ENCODE results near the gene LRRC9.

The LRRC9 gene

DNA sequence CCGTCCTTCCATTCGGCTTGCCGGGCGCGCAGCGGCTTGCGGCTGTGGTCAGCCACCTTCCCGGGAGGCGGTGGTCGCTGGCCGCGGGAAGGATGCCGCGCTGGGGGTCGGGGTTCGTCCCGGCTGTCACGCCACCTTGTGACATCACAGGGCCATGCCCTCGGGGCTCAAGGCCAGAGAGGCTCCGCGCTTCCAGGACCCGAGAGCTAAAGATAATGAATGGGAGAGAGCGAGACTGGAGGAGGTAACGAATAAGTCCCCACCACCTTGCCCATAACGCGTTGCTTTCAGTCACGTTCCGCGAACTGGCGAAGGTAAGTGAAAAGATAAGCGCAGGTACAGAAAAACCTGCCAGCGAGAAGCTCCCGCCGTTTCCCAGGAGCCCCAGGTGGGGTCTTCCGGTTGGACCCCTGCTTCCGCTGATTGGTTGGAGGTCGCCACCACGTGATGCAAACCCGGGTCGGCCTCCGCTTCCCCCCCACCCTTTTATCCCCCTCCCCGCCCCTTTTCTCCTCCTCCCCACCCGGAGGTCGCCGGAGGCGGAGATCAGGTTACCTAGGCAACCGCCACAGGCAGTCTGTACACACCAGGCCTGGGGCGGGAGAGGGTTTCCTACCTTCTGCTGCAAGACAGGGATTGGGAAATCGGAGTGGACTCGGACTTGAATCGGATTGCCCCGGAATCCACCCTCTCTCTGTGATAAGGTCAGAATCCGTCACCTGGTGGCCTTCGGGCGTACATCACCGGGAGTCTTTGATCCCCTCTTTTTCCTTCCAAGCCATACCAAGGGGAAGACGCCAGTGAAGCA lies at the start of gene LRRC9:
Gene LRRC9, plus strand, starts transcription at position 575 of the 808 bp plus-strand sequence.
- no peak for DNase-seq

DNA sequence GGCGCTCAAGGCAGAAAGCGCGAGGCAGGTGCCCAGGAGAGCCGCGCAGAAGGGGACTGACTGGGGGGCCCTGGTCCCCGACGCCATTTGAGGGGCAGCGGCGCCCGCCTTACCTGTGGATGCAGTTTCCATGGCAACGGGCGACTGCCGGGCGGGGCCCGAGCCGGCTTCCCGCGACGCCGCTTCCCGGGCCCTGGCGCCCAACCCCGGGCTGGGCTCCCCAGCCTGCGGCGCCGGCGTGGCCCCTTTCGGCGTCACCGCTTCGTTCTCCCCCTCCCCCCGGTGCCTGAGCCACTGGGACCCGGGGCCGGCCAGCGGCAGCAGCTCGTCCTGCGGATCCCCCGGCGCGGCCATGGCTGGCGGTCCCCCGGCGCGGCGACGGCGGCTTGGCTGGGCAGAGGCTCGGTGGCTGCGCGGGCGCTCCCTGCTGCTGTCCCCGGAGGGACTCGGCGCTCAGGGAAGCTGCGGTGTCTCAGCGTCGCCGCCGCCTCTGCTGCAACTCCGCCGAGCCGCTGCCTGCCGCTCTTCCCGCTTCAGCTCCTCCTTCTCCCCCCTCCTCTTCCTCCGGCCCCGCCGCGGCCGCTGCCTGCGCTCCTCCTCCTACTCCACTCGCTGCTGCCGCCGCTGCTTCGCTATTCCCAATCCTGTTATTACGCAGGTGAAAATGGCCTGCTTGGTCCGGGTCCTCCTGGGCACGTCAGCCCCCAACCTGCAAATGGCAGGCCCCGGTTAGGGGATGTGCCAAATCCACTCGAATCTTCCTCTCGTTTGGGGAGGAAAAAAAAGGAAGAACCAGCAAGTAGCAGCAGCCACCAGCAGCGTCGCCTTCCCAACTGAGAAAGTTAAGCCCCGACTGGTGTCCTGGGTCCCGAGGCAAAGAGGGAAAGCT lies 49.4 kb upstream of the LRRC9 start, which contains the start of gene RTN1:
Gene RTN1, minus strand, starts transcription at position 500 of the 889 bp plus-strand sequence. Its CDS starts 146 bp downstream, at position 354.
- TF ChIP-seq EZH2phosphoT487 (IDR thresholded peaks at IDR 0.05; ENCODE audit: low read length), result no peak
- no peak for TF ChIP-seq EZH2 (optimal IDR thresholded peaks at IDR 0.05; ENCODE audit: low read depth, low read length)
- TF ChIP-seq, protein P1, sequence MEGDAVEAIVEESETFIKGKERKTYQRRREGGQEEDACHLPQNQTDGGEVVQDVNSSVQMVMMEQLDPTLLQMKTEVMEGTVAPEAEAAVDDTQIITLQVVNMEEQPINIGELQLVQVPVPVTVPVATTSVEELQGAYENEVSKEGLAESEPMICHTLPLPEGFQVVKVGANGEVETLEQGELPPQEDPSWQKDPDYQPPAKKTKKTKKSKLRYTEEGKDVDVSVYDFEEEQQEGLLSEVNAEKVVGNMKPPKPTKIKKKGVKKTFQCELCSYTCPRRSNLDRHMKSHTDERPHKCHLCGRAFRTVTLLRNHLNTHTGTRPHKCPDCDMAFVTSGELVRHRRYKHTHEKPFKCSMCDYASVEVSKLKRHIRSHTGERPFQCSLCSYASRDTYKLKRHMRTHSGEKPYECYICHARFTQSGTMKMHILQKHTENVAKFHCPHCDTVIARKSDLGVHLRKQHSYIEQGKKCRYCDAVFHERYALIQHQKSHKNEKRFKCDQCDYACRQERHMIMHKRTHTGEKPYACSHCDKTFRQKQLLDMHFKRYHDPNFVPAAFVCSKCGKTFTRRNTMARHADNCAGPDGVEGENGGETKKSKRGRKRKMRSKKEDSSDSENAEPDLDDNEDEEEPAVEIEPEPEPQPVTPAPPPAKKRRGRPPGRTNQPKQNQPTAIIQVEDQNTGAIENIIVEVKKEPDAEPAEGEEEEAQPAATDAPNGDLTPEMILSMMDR (IDR thresholded peaks at IDR 0.05; ENCODE audit: low read length), result no peak
- Histone ChIP-seq H3K79me2 (ENCODE audit: low read length) (no peaks in the 10 kb centered on the region), H3F3A (ENCODE audit: insufficient read depth, low read length) (no peaks in the 10 kb centered on the region), H3K4me3 (ENCODE audit: low read length) (peak within 1 kb of the TSS; percentile 67), H3K36me3 (replicated peaks; ENCODE audit: insufficient read depth, low read length) (no peaks in the 10 kb centered on the region), H4K20me1 (ENCODE audit: insufficient read depth, low read length) (no peaks in the 10 kb centered on the region), H3K27me3 (replicated peaks; ENCODE audit: insufficient read depth, low read length) (no peaks in the 10 kb centered on the region), H3K27ac (ENCODE audit: low read length) (no peak within 1 kb of the TSS), H2AFZ (ENCODE audit: low read length) (peak within 1 kb of the TSS; percentile 83), H3K9ac (ENCODE audit: low read length) (no peak within 1 kb of the TSS; the same call in 1 of the 2 replicates), H3K4me2 (ENCODE audit: low read depth, low read length) (peak within 1 kb of the TSS; percentile 85), H3K9me2 (replicated peaks; ENCODE audit: insufficient read depth, low read length) (no peaks in the 10 kb centered on the region), H3K9me3 (replicated peaks; ENCODE audit: insufficient read depth, low read length) (no peaks in the 10 kb centered on the region), H3K4me1 (ENCODE audit: low read length) (no peaks in the 10 kb centered on the region)
- DNase-seq, result peak; percentile 24

More for the DNA sequence above, at the start of gene LRRC9:
- H3K27me3 ChIP-seq (replicated peaks; ENCODE audit: insufficient read depth, low read length), result no peaks in the 10 kb centered on the region
- no peaks in the 10 kb centered on the region for H3K79me2 ChIP-seq (ENCODE audit: low read length)
- TF ChIP-seq EZH2phosphoT487 (IDR thresholded peaks at IDR 0.05; ENCODE audit: low read length), result no peak
- no peak for TF ChIP-seq EZH2 (optimal IDR thresholded peaks at IDR 0.05; ENCODE audit: low read depth, low read length)
- TF ChIP-seq, protein P1 (IDR thresholded peaks at IDR 0.05; ENCODE audit: low read length), result no peak
- no peaks in the 10 kb centered on the region for H3K36me3 ChIP-seq (replicated peaks; ENCODE audit: insufficient read depth, low read length)
- H3F3A ChIP-seq (ENCODE audit: insufficient read depth, low read length), result no peaks in the 10 kb centered on the region
- H3K4me1 ChIP-seq (ENCODE audit: low read length), result no peaks in the 10 kb centered on the region
- no peak within 1 kb of the TSS for H3K9ac ChIP-seq (ENCODE audit: low read length)
- peak within 1 kb of the TSS; percentile 56 for H2AFZ ChIP-seq (ENCODE audit: low read length)
- no peaks in the 10 kb centered on the region for H4K20me1 ChIP-seq (ENCODE audit: insufficient read depth, low read length)
- H3K27ac ChIP-seq (ENCODE audit: low read length), result no peak within 1 kb of the TSS
- peak within 1 kb of the TSS; percentile 45 for H3K4me3 ChIP-seq (ENCODE audit: low read length)
- no peaks in the 10 kb centered on the region for H3K9me3 ChIP-seq (replicated peaks; ENCODE audit: insufficient read depth, low read length)
- H3K4me2 ChIP-seq (ENCODE audit: low read depth, low read length), result peak within 1 kb of the TSS; percentile 73
- no peaks in the 10 kb centered on the region for H3K9me2 ChIP-seq (replicated peaks; ENCODE audit: insufficient read depth, low read length)

DNA sequence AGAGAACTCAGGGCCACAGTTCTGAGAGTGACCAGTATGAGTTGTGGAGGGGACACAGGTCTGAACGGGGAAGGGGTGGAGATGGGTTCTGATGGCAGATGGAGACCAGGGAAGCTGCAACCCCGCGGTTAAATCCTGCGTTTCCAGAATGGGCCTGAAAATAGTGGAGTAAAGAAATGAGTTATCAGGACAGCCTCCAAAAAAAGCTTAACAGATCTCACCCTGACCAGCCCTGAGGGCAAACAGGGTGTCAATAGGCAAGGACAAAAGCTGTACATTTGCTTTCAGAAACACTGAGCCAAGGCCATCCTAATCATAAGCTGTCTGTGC lies 48.8 kb upstream of the LRRC9 start:
- Histone ChIP-seq H3K9ac (ENCODE audit: low read length) (no peak overlapping the region; the same call in 1 of the 2 replicates), H3K4me2 (ENCODE audit: low read depth, low read length) (peak overlapping the region; percentile 85), H3K36me3 (replicated peaks; ENCODE audit: insufficient read depth, low read length) (no peaks in the 10 kb centered on the region)

More for the DNA sequence above, 48.8 kb upstream of the LRRC9 start:
- Histone ChIP-seq H3F3A (ENCODE audit: insufficient read depth, low read length) (no peaks in the 10 kb centered on the region), H3K9me3 (replicated peaks; ENCODE audit: insufficient read depth, low read length) (no peaks in the 10 kb centered on the region), H4K20me1 (ENCODE audit: insufficient read depth, low read length) (no peaks in the 10 kb centered on the region), H2AFZ (ENCODE audit: low read length) (peak overlapping the region; percentile 83), H3K79me2 (ENCODE audit: low read length) (no peaks in the 10 kb centered on the region), H3K27me3 (replicated peaks; ENCODE audit: insufficient read depth, low read length) (no peaks in the 10 kb centered on the region), H3K4me1 (ENCODE audit: low read length) (no peaks in the 10 kb centered on the region), H3K9me2 (replicated peaks; ENCODE audit: insufficient read depth, low read length) (no peaks in the 10 kb centered on the region), H3K27ac (ENCODE audit: low read length) (no peak overlapping the region), H3K4me3 (ENCODE audit: low read length) (peak overlapping the region; percentile 67)
- no peak for DNase-seq
- TF ChIP-seq EZH2 (optimal IDR thresholded peaks at IDR 0.05; ENCODE audit: low read depth, low read length) (no peak), EZH2phosphoT487 (IDR thresholded peaks at IDR 0.05; ENCODE audit: low read length) (no peak)
- TF ChIP-seq, protein P1 (IDR thresholded peaks at IDR 0.05; ENCODE audit: low read length), result no peak

Data from MM.1S (cell line).